B cell (primary cell): ENCODE results near the gene GPC5. TPM values are rescaled to one million over a fixed set of nuclear protein-coding genes. Genes with fewer than 3 reads are reported as not detected.

Source experiments
- ATAC-seq: fragments of 200-7000 bp; cut with Tn5 transposase; one replicate; pipeline ENCODE4 v1.10.0; 2021; ENCODE audit warnings: low read depth, mild to moderate bottlenecking, moderate number of reproducible peaks, moderate library complexity
- CTCF ChIA-PET: fragments of 350-600 bp; sonication (Branson Sonifier 250); formaldehyde crosslinking; loops from one replicate; lab custom pipeline; 2021; ENCODE audit warnings: antibody characterized with exemption, inconsistent platforms; lab: Charles Lee
- POLR2A ChIA-PET: fragments of 350-600 bp; sonication (Branson Sonifier 250); formaldehyde crosslinking; loops from one replicate; lab custom pipeline; 2021; ENCODE audit warnings: antibody characterized with exemption; lab: Charles Lee
- DNase-seq: peaks from one replicate; pipeline ENCODE4 v3.0.0; 2013
- H2AFZ ChIP-seq: 2 replicates; pipeline ENCODE4 v1.6.1; 2012; ENCODE audit warnings: mild to moderate bottlenecking, low read depth, low read length; ENCODE audit not compliant: insufficient read depth, poor library complexity, severe bottlenecking
- H3K27ac ChIP-seq, 2 donors: 1 replicate in 1 of 2; 2 replicates in 1 of 2; pipeline ENCODE4 v1.5.1; 2012 to 2013; ENCODE audit warnings: low read length in 2 of 2, mild to moderate bottlenecking in 2 of 2, moderate library complexity in 1 of 2
- H3K27me3 ChIP-seq, 4 experiments: fragments of 200-600 bp in 1 of 4; sonication (generic) in 1 of 4; replicated peaks in 1 of 4; 1 replicate in 2 of 4; 2 replicates in 2 of 4; pipeline versions ENCODE4 v1.6.1 to v1.7.0; 2013 to 2016; ENCODE audit warnings: low read length in 3 of 4, mild to moderate bottlenecking in 2 of 4, mixed read lengths in 1 of 4, moderate library complexity in 1 of 4; ENCODE audit not compliant: insufficient read depth in 4 of 4, control insufficient read depth in 3 of 4; ENCODE audit errors: control extremely low read depth in 1 of 4
- H3K36me3 ChIP-seq, 2 experiments: replicated peaks in 1 of 2; 1 replicate in 1 of 2; 2 replicates in 1 of 2; pipeline versions ENCODE4 v1.6.1 to v1.7.1; 2013; ENCODE audit warnings: low read length in 1 of 2; ENCODE audit not compliant: insufficient read depth in 2 of 2, control insufficient read depth in 1 of 2; ENCODE audit errors: control extremely low read depth in 1 of 2, extremely low read depth in 1 of 2
- H3K4me1 ChIP-seq, 2 donors: fragments of 200-600 bp in 1 of 2; sonication (generic) in 1 of 2; 1 replicate in 1 of 2; 2 replicates in 1 of 2; pipeline versions ENCODE4 v1.5.1 to v1.6.1; 2013 to 2017; ENCODE audit warnings: low read length in 2 of 2; ENCODE audit not compliant: control insufficient read depth in 2 of 2, insufficient read depth in 2 of 2
- H3K4me2 ChIP-seq: replicated peaks from 2 replicates; pipeline ENCODE3; 2012; ENCODE audit warnings: mild to moderate bottlenecking, low read depth, low read length; ENCODE audit not compliant: poor library complexity, severe bottlenecking
- H3K4me3 ChIP-seq, 5 experiments: fragments of 200-600 bp in 1 of 5; sonication (generic) in 1 of 5; 1 replicate in 3 of 5; 2 replicates in 2 of 5; pipeline versions ENCODE4 v1.5.1 to v1.7.0; 2011 to 2016; ENCODE audit warnings: low read length in 4 of 5, mild to moderate bottlenecking in 4 of 5, low read depth in 2 of 5, control low read depth in 1 of 5, moderate library complexity in 1 of 5; ENCODE audit not compliant: insufficient read depth in 1 of 5; ENCODE audit errors: control extremely low read depth in 1 of 5, extremely low read depth in 1 of 5
- H3K79me2 ChIP-seq: fragments of 200-600 bp; sonication (generic); one replicate; pipeline ENCODE4 v1.6.0; 2016; ENCODE audit warnings: low read length; ENCODE audit not compliant: control insufficient read depth, insufficient read depth
- H3K9ac ChIP-seq: fragments of 200-600 bp; sonication (generic); 2 replicates; pipeline ENCODE4 v1.6.1; 2017; ENCODE audit warnings: mild to moderate bottlenecking, low read length, moderate library complexity
- H3K9me3 ChIP-seq, 3 donors: one replicate each; pipeline versions ENCODE4 v1.6.1 to v1.7.1; 2013; ENCODE audit warnings: low read length in 2 of 3; ENCODE audit not compliant: control insufficient read depth in 2 of 3, insufficient read depth in 1 of 3; ENCODE audit errors: control extremely low read depth in 1 of 3
- H4K20me1 ChIP-seq: 2 replicates; pipeline ENCODE4 v1.6.0; 2012; ENCODE audit warnings: mild to moderate bottlenecking, low read length; ENCODE audit not compliant: insufficient read depth, control insufficient read depth, poor library complexity, severe bottlenecking
- H3K27ac Mint-ChIP-seq: one replicate; pipeline ENCODE4 v1.8.0; 2021; ENCODE audit warnings: mixed read lengths
- H3K27me3 Mint-ChIP-seq: one replicate; pipeline ENCODE4 v1.8.0; 2021; ENCODE audit warnings: mixed read lengths
- H3K4me1 Mint-ChIP-seq: one replicate; pipeline ENCODE4 v1.8.0; 2021; ENCODE audit warnings: mixed read lengths
- H3K4me3 Mint-ChIP-seq: one replicate; pipeline ENCODE4 v1.8.0; 2021; ENCODE audit warnings: mixed read lengths
- H3K9me3 Mint-ChIP-seq: one replicate; pipeline ENCODE4 v1.8.0; 2022; ENCODE audit warnings: mixed read lengths; ENCODE audit not compliant: insufficient read depth
- CTCF ChIP-seq: fragments of 200-600 bp; IDR thresholded peaks from one replicate; pipeline ENCODE4 v1.8.0; 2022; ENCODE audit warnings: antibody characterized with exemption, mild to moderate bottlenecking
- EZH2 ChIP-seq: IDR thresholded peaks from 2 replicates; pipeline ENCODE4 v1.6.1; 2012; ENCODE audit warnings: borderline replicate concordance, low read depth, mild to moderate bottlenecking, moderate library complexity, low read length; ENCODE audit not compliant: insufficient read depth, poor library complexity, severe bottlenecking
- WGBS: methylation state at CpG from one replicate; pipeline ENCODE4 v1.1.5; 2013; ENCODE audit warnings: missing lambda C conversion rate; ENCODE audit not compliant: insufficient coverage; 5-methylcytosine and 5-hydroxymethylcytosine counted together
- intact Hi-C: fragments of 100-400 bp; cut with micrococcal nuclease; formaldehyde crosslinking; loops from one replicate; pipeline ENCODE4 v1.10.0; 2022
- polyA plus RNA-seq: library from polyadenylated mRNA; depleted of rRNA; stranded (reverse); fragments of >200 nt; gene quantifications from 2 replicates; pipeline ENCODE4 v1.2.3, GENCODE V29; 2012
- total RNA-seq, 2 donors: library from RNA; stranded (reverse); fragments of 120-200 nt in 1 of 2; gene quantifications; 1 replicate in 1 of 2; 2 replicates in 1 of 2; pipeline versions ENCODE4 v1.2.3 to v1.2.4, GENCODE V29; 2013 to 2022

GPC5 gene
- total and polyA plus RNA-seq, 2 donors (not counting 1 experiment from before 2014, with no cell fraction given) = 0.15 to 0.30 TPM

- Histone ChIP-seq H3K4me2 (no peak overlapping the region), H3K36me3 (no peaks in the 10 kb centered on the region), H4K20me1 (no peaks in the 10 kb centered on the region), H3K27ac (no peak overlapping the region), H3K9ac (no peak overlapping the region), H2AFZ (no peak overlapping the region), H3K27me3 (no peaks in the 10 kb centered on the region), H3K9me3 (no peaks in the 10 kb centered on the region), H3K4me3 (no peak overlapping the region), H3K4me1 (no peaks in the 10 kb centered on the region), H3K79me2 (no peaks in the 10 kb centered on the region)
- CTCF ChIA-PET = no interaction called here
- Mint-ChIP-seq H3K4me1 (no peaks in the 10 kb centered on the region), H3K4me3 (no peak overlapping the region), H3K27ac (no peak overlapping the region), H3K27me3 (no peaks in the 10 kb centered on the region), H3K9me3 (no peaks in the 10 kb centered on the region)
- TF ChIP-seq CTCF (no peak), EZH2 (no peak)
- POLR2A ChIA-PET = no interaction called here
- intact Hi-C loops = no loop called here
- ATAC-seq (no peak), DNase-seq (no peak)
- 78% methylated on average over 5 of the region's 11 CpGs for WGBS
These were observed 798.3 kb downstream of the GPC5 start for GRCh38 chr13:92196591-92197256.

GRCh38 chr13:92197669-92198068, 799.2 kb downstream of the GPC5 start:
- Histone ChIP-seq H3K4me2 (no peak overlapping the region), H3K36me3 (no peaks in the 10 kb centered on the region), H3K4me1 (no peaks in the 10 kb centered on the region), H3K27me3 (no peaks in the 10 kb centered on the region), H3K27ac (no peak overlapping the region), H2AFZ (no peak overlapping the region), H3K79me2 (no peaks in the 10 kb centered on the region), H4K20me1 (no peaks in the 10 kb centered on the region), H3K9ac (no peak overlapping the region), H3K4me3 (no peak overlapping the region), H3K9me3 (no peaks in the 10 kb centered on the region)
- ChIA-PET POLR2A (no interaction called here), CTCF (no interaction called here)
- H3K4me3 Mint-ChIP-seq = no peak overlapping the region
- DNase-seq = no peak
- no peaks in the 10 kb centered on the region for H3K27me3 Mint-ChIP-seq
- intact Hi-C loops = no loop called here
- TF ChIP-seq EZH2 (no peak), CTCF (no peak)
- no peaks in the 10 kb centered on the region for H3K9me3 Mint-ChIP-seq
- ATAC-seq = no peak
- H3K27ac Mint-ChIP-seq = no peak overlapping the region
- 92% methylated on average over 4 of the region's 4 CpGs for WGBS
- no peaks in the 10 kb centered on the region for H3K4me1 Mint-ChIP-seq
